Mesendoderm (in vitro differentiated cells): ENCODE measurements around the gene TIRAP.

Source experiments
- DNase-seq: peaks from one replicate; pipeline ENCODE4 v3.0.0; 2013
- H2AK5ac ChIP-seq: 2 replicates; pipeline ENCODE4 v1.6.1; 2013; ENCODE audit warnings: low read length, inconsistent platforms
- H2BK120ac ChIP-seq: 2 replicates; pipeline ENCODE4 v1.6.1; 2013; ENCODE audit warnings: low read depth, mild to moderate bottlenecking, low read length, moderate library complexity, mixed read lengths
- H2BK15ac ChIP-seq: replicated peaks from 2 replicates; pipeline ENCODE4 v1.6.1; 2013; ENCODE audit warnings: low read depth, mild to moderate bottlenecking, moderate library complexity
- H2BK5ac ChIP-seq: 2 replicates; pipeline ENCODE4 v1.6.1; 2013; ENCODE audit warnings: low read length, inconsistent platforms
- H3K18ac ChIP-seq: 2 replicates; pipeline ENCODE4 v1.6.1; 2013; ENCODE audit warnings: mild to moderate bottlenecking, low read length, mixed read lengths
- H3K23ac ChIP-seq: one replicate; pipeline ENCODE4 v1.6.1; 2013; ENCODE audit warnings: low read length
- H3K27ac ChIP-seq: 2 replicates; pipeline ENCODE4 v1.5.1; 2013; ENCODE audit warnings: low read depth, mild to moderate bottlenecking, inconsistent platforms, low read length, moderate library complexity
- H3K27me3 ChIP-seq: 2 replicates; pipeline ENCODE4 v1.6.1; 2013; ENCODE audit warnings: low read length, control low read depth, mild to moderate bottlenecking, inconsistent platforms; ENCODE audit not compliant: insufficient read depth, poor library complexity
- H3K36me3 ChIP-seq: 2 replicates; pipeline ENCODE4 v1.6.1; 2013; ENCODE audit warnings: low read length, inconsistent platforms; ENCODE audit not compliant: control insufficient read depth, insufficient read depth
- H3K4ac ChIP-seq: one replicate; pipeline ENCODE4 v1.6.1; 2013; ENCODE audit warnings: low read depth, mild to moderate bottlenecking, low read length, moderate library complexity
- H3K4me1 ChIP-seq: 2 replicates; pipeline ENCODE4 v1.6.1; 2013; ENCODE audit warnings: low read depth, low read length, inconsistent platforms; ENCODE audit not compliant: control insufficient read depth
- H3K4me2 ChIP-seq: 2 replicates; pipeline ENCODE4 v1.6.1; 2013; ENCODE audit warnings: low read length
- H3K4me3 ChIP-seq: 2 replicates; pipeline ENCODE4 v1.5.1; 2013; ENCODE audit warnings: mild to moderate bottlenecking, low read length
- H3K56ac ChIP-seq: one replicate; pipeline ENCODE4 v1.6.1; 2013; ENCODE audit warnings: low read length
- H3K79me1 ChIP-seq: 2 replicates; pipeline ENCODE4 v1.6.1; 2013; ENCODE audit warnings: low read length, inconsistent platforms
- H3K79me2 ChIP-seq: 2 replicates; pipeline ENCODE4 v1.6.1; 2013; ENCODE audit warnings: mild to moderate bottlenecking, low read length; ENCODE audit not compliant: control insufficient read depth, insufficient read depth
- H3K9ac ChIP-seq: 2 replicates; pipeline ENCODE4 v1.6.1; 2013; ENCODE audit warnings: low read length, inconsistent platforms
- H4K5ac ChIP-seq: one replicate; pipeline ENCODE4 v1.6.1; 2013; ENCODE audit warnings: low read length
- H4K8ac ChIP-seq: one replicate; pipeline ENCODE4 v1.6.1; 2013; ENCODE audit warnings: low read depth, mild to moderate bottlenecking, control low read depth, low read length, moderate library complexity
- WGBS: extraction: QIAGEN DNeasy Blood & Tissue Kit; methylation state at CpG from one replicate; pipeline ENCODE4 v1.1.7; 2013; ENCODE audit warnings: low lambda C conversion rate, missing lambda C conversion rate; ENCODE audit not compliant: insufficient coverage; ENCODE audit errors: extremely low coverage; 5-methylcytosine and 5-hydroxymethylcytosine counted together

The TIRAP gene

DNA sequence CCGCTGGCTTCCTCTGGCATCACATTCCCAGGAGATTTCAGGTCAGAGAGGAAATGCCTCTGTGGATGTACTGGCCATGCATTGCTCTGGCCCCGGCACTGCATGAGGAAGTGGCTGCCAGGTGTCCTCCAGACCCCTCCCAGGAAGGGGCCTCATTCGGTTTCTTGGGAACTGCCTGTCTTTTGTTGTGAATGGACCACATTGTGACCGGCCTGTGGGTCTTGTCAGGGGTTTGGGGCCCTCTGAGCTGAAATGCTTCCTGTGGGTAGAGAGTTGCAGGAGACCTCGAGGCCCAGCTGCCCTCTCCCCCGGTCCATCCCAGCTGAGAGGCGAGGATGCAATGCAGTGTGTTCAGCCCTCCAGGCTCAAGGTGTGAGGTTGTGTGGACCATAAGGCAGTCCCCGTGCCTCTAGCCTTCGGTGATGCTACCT is 53.8 kb downstream of the TIRAP start:
- Histone ChIP-seq H2BK120ac (no peak overlapping the region), H2AK5ac (no peak overlapping the region), H3K4me1 (no peaks in the 10 kb centered on the region), H4K8ac (no peak overlapping the region), H3K56ac (no peak overlapping the region), H2BK5ac (no peak overlapping the region), H2BK15ac (no peak overlapping the region), H3K4me2 (no peak overlapping the region), H3K4ac (no peak overlapping the region), H3K27ac (no peak overlapping the region), H3K4me3 (no peak overlapping the region), H3K23ac (no peak overlapping the region), H3K27me3 (no peaks in the 10 kb centered on the region), H3K79me2 (no peaks in the 10 kb centered on the region), H3K36me3 (peaks cover 2% of the 10 kb centered on the region), H3K79me1 (no peaks in the 10 kb centered on the region), H4K5ac (no peak overlapping the region), H3K9ac (no peak overlapping the region), H3K18ac (no peak overlapping the region)
- no CpG with 5 or more reads among the region's 9 CpGs for WGBS
- DNase-seq: peak; percentile 34

DNA sequence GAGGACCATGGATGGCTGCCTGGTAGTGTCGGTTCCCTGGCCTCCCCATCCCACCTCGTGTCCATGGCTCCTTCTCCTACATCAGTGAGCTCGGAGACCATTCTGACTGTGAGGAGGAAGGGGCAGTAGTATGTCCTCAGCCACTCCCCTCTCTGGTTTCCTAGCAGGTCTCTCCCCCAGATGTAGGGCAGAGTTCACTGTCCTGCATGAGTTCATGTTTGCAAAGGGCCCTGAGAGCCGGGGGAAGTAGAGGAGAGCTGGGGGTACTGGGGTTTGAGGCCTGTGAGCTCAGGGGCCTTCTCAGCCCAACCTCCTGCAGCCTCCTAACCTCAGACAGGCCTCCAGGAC is 54.2 kb downstream of the TIRAP start:
- WGBS: no CpG with 5 or more reads among the region's 4 CpGs
- no peak overlapping the region for H3K4ac ChIP-seq
- no peak overlapping the region for H2BK15ac ChIP-seq
- no peaks in the 10 kb centered on the region for H3K27me3 ChIP-seq
- no peak overlapping the region for H3K56ac ChIP-seq
- H3K4me2 ChIP-seq: no peak overlapping the region
- no peak overlapping the region for H2AK5ac ChIP-seq
- no peak overlapping the region for H3K9ac ChIP-seq
- no peak overlapping the region for H3K23ac ChIP-seq
- H3K4me3 ChIP-seq: no peak overlapping the region
- H3K4me1 ChIP-seq: no peaks in the 10 kb centered on the region
- no peaks in the 10 kb centered on the region for H3K79me2 ChIP-seq
- no peak for DNase-seq
- H3K79me1 ChIP-seq: no peaks in the 10 kb centered on the region
- no peak overlapping the region for H3K18ac ChIP-seq
- no peak overlapping the region for H4K5ac ChIP-seq
- H2BK120ac ChIP-seq: no peak overlapping the region
- no peak overlapping the region for H4K8ac ChIP-seq
- H3K27ac ChIP-seq: no peak overlapping the region
- H3K36me3 ChIP-seq: peaks cover 2% of the 10 kb centered on the region
- no peak overlapping the region for H2BK5ac ChIP-seq

DNA sequence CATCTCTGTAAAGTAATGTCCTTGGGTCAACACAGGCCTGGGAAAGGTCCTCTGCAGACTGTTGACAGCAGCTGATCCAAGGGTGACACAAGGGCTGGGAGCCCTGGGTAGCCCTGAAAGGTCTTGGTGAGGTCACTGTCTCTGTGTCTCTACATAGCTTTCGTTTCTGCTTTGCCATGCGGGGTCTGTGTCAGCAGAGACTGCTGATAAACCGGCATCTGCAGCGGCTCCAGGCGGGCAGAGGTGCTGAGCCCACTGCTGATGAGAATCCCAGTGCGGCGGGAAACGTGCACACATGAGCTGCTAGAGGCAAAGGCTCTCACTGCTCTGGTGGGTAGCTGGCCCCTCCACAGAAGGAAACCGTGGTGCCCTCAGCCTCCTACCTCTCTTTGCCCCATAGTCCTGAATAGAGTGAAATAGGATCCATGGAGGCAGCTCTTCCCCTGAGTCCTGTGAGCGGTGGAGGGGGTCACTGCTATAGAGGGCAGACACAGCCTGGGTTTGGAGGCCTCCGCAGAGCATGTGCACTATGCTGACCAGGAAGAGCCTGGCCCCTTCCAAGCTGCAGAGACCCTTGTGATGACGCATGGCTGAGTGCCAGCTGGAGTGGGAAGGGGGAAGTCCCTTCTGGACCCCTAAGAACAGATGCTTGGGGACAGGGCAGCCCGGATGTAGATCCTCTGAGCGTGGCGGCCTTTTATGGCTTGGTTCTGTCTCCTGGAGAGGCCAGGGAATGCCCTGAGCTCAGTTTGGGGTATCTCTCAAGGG is 54.8 kb downstream of the TIRAP start:
- no peak overlapping the region for H3K4ac ChIP-seq
- H2BK5ac ChIP-seq: no peak overlapping the region

DNA sequence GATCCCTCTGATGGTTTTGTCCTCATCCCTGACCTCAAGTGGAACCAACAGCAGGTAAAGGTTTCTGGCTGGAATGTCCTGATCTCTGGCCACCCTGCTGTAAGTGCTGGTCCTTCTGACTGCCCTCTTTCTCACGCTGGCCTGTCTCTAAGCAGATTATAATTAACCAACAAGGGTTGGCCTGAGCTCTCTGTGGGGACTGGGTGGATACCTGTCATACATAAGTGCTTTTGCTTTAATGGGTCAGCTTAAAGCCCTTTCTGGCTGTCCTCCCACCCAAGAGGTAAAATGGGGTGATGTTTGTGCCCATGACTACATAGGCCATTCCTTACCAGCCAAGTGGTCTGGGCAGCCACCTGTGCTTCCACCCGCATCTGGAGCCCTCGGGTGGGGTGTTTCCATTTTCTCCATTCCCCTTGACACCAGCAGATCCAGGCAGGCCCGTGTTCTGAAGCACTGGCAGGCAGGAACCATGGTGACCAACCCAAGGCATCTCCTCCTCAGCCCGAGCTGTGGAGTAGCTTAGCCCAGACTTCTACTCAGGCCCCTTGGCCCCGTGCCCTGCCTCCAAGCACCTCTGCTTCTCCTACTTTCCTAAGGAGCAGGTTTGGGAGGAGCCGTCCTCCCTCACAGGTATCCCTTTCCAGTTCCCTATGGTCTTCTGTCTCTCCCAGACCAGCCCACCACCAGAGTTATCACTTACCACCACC is 55.6 kb downstream of the TIRAP start:
- DNase-seq: no peak
- H3K4me1 ChIP-seq: no peaks in the 10 kb centered on the region
- no peak overlapping the region for H3K4me2 ChIP-seq
- H3K4me3 ChIP-seq: no peak overlapping the region
- H2AK5ac ChIP-seq: no peak overlapping the region
- H4K8ac ChIP-seq: no peak overlapping the region
- no peak overlapping the region for H4K5ac ChIP-seq
- H3K23ac ChIP-seq: no peak overlapping the region
- H3K36me3 ChIP-seq: peaks cover 2% of the 10 kb centered on the region
- no peak overlapping the region for H3K18ac ChIP-seq
- no peak overlapping the region for H3K9ac ChIP-seq
- no peak overlapping the region for H2BK15ac ChIP-seq
- no peak overlapping the region for H3K56ac ChIP-seq
- no peaks in the 10 kb centered on the region for H3K79me2 ChIP-seq
- H2BK120ac ChIP-seq: no peak overlapping the region
- H3K79me1 ChIP-seq: no peaks in the 10 kb centered on the region
- whole genome bisulfite sequencing: no CpG with 5 or more reads among the region's 7 CpGs
- no peak overlapping the region for H3K27ac ChIP-seq
- H2BK5ac ChIP-seq: no peak overlapping the region
- H3K4ac ChIP-seq: no peak overlapping the region
- H3K27me3 ChIP-seq: no peaks in the 10 kb centered on the region

More for the DNA sequence above, 54.8 kb downstream of the TIRAP start:
- Histone ChIP-seq H3K79me1 (no peaks in the 10 kb centered on the region), H3K4me1 (no peaks in the 10 kb centered on the region), H3K18ac (no peak overlapping the region), H3K27me3 (no peaks in the 10 kb centered on the region), H3K36me3 (peaks cover 2% of the 10 kb centered on the region), H2AK5ac (no peak overlapping the region), H3K9ac (no peak overlapping the region), H3K27ac (no peak overlapping the region), H4K8ac (no peak overlapping the region), H2BK120ac (no peak overlapping the region), H3K56ac (no peak overlapping the region), H3K4me3 (no peak overlapping the region), H3K4me2 (no peak overlapping the region), H3K79me2 (no peaks in the 10 kb centered on the region), H4K5ac (no peak overlapping the region), H3K23ac (peak overlapping the region; percentile 29), H2BK15ac (no peak overlapping the region)
- no CpG with 5 or more reads among the region's 15 CpGs for WGBS
- DNase-seq: no peak

DNA sequence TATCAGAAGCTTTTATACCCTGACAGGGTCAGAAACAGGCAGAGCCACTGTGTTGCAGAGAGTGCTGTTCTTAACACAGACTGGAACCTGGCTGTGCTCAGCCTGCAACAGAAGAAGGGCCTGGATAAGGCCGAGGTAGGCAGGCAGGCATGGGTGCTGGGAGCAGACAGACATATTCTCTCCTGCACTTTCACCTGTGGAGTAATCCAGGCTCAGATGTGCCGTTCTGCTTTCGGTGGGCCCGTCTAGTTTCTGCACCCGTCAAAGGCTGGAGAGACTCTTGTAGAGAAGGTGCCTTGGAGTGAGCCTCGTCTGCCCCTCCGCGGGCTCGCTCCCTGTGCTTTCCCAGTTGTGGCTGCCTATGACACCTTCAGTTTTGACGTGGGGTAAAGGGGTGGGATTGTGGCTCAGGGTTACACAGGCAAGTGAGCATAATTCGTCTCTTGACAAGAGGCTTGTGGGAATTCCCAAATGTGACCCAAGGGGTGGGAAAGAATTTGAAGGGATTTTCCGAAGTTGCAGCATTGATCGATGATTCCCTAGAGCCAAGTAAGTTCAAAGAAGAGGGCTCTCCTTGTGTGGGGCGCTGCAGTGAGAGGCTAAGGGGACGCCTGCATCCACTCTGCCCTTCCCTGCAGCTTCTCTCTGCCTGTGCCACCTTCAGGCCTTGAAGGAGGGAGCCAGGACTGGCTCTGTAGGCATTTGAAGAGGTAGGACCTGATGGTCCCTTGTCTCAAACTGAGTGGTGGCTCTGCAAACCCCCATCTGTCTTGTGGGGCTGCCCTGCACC is 56.4 kb downstream of the TIRAP start:
- no peak overlapping the region for H3K4me3 ChIP-seq
- H2BK5ac ChIP-seq: no peak overlapping the region
- H3K36me3 ChIP-seq: peaks cover 2% of the 10 kb centered on the region
- DNase-seq: no peak
- H4K8ac ChIP-seq: no peak overlapping the region
- no peak overlapping the region for H3K56ac ChIP-seq
- H3K23ac ChIP-seq: no peak overlapping the region
- H3K79me1 ChIP-seq: no peaks in the 10 kb centered on the region
- no peaks in the 10 kb centered on the region for H3K79me2 ChIP-seq
- no peaks in the 10 kb centered on the region for H3K27me3 ChIP-seq
- no peaks in the 10 kb centered on the region for H3K4me1 ChIP-seq
- H2BK120ac ChIP-seq: no peak overlapping the region
- no peak overlapping the region for H2BK15ac ChIP-seq
- H3K9ac ChIP-seq: no peak overlapping the region
- H3K4me2 ChIP-seq: no peak overlapping the region
- WGBS: no CpG with 5 or more reads among the region's 15 CpGs
- no peak overlapping the region for H3K18ac ChIP-seq
- H2AK5ac ChIP-seq: no peak overlapping the region
- H4K5ac ChIP-seq: no peak overlapping the region
- H3K27ac ChIP-seq: no peak overlapping the region
- no peak overlapping the region for H3K4ac ChIP-seq
